Measurements from ENCODE around the gene TMEM14B. TPM values are rescaled to one million over a fixed set of nuclear protein-coding genes. Genes with fewer than 3 reads are reported as not detected.

Gene TMEM14B
- polyA plus RNA-seq, 1 experiment = 148 TPM

Small RNA genes within 50 kb of the gene (small RNA-seq; reads per million reads assigned to genes)
- gene RNA5SP203 (ENCODE audit: insufficient read length, low read depth) = not detected

Other genes with a start within 250 kb of the TMEM14B start
- gene GCNT2, start 226.5 kb upstream of the TMEM14B start, polyA plus RNA-seq (2011; rRNA removed) = 1.6 and 2.5 TPM in 2 replicates
- gene C6orf52, start 53.2 kb upstream of the TMEM14B start, polyA plus RNA-seq (2011; rRNA removed) = 0.63 and 0.74 TPM in 2 replicates
- gene PAK1IP1, start 52.8 kb upstream of the TMEM14B start, polyA plus RNA-seq (2011; rRNA removed) = 18.7 and 24.2 TPM in 2 replicates
- gene TMEM14C, start 24.7 kb upstream of the TMEM14B start, polyA plus RNA-seq (2011; rRNA removed) = 284 and 385 TPM in 2 replicates
- not detected in 2 replicates for gene MAK, start 90.7 kb downstream of the TMEM14B start, polyA plus RNA-seq (2011; rRNA removed)
- gene GCM2, start 134.2 kb downstream of the TMEM14B start, polyA plus RNA-seq (2011; rRNA removed) = not detected in 2 replicates
- 0.22 and 0.38 TPM in 2 replicates for gene SYCP2L, start 139.2 kb downstream of the TMEM14B start, polyA plus RNA-seq (2011; rRNA removed)

All from AG04450 (cell line).